Suprapubic skin (tissue), 4 donors: ENCODE results near the gene ARHGAP22. TPM values are rescaled to one million over a fixed set of nuclear protein-coding genes. Genes with fewer than 3 reads are reported as not detected.
A peak's percentile ranks its signal among the peaks of the same experiment; 100 is the strongest.

Experiments used
- DNase-seq, 2 donors: peaks; one replicate each; pipeline ENCODE4 v3.0.0-alpha.2; 2019; ENCODE audit warnings: low spot score in 2 of 2
- H3K27ac ChIP-seq: fragments of 200-600 bp; sonication (generic); one replicate; pipeline ENCODE4 v1.5.1; 2019
- H3K27me3 ChIP-seq: fragments of 200-600 bp; sonication (generic); one replicate; pipeline ENCODE4 v1.5.1; 2019
- H3K36me3 ChIP-seq: fragments of 200-600 bp; sonication (generic); one replicate; pipeline ENCODE4 v1.5.1; 2019
- H3K4me1 ChIP-seq: fragments of 200-600 bp; sonication (generic); one replicate; pipeline ENCODE4 v1.5.1; 2019
- H3K4me3 ChIP-seq: fragments of 200-600 bp; sonication (generic); one replicate; pipeline ENCODE4 v1.5.1; 2019; ENCODE audit warnings: mild to moderate bottlenecking
- H3K9me3 ChIP-seq: fragments of 200-600 bp; sonication (generic); one replicate; pipeline ENCODE4 v1.5.1; 2019
- CTCF ChIP-seq, 2 donors: fragments of 200-600 bp in 1 of 2; fragments of 450-650 bp in 1 of 2; sonication (generic) in 1 of 2; IDR thresholded peaks; one replicate each; pipeline ENCODE4 v1.5.1; 2016 to 2019; ENCODE audit warnings: antibody characterized with exemption in 2 of 2, mild to moderate bottlenecking in 1 of 2, moderate library complexity in 1 of 2
- EP300 ChIP-seq: sonication (generic); formaldehyde crosslinking; IDR thresholded peaks from one replicate; pipeline ENCODE4 v1.6.1; 2017; ENCODE audit warnings: antibody characterized with exemption
- POLR2A ChIP-seq, 2 donors: fragments of 450-650 bp; IDR thresholded peaks; one replicate each; pipeline ENCODE4 v1.6.1; 2017; ENCODE audit warnings: antibody characterized with exemption in 2 of 2, mild to moderate bottlenecking in 2 of 2, moderate library complexity in 2 of 2
- POLR2AphosphoS5 ChIP-seq, 3 donors: sonication (generic); formaldehyde crosslinking; IDR thresholded peaks; one replicate each; pipeline ENCODE4 v1.6.1; 2017; ENCODE audit warnings: antibody characterized with exemption in 3 of 3
- WGBS: methylation state at CpG from one replicate; pipeline ENCODE4 v1.1.5; 2018; 5-methylcytosine and 5-hydroxymethylcytosine counted together
- total RNA-seq, 4 donors: library from RNA; depleted of rRNA; stranded (reverse); fragments of >200 nt; gene quantifications; one replicate each; pipeline ENCODE4 v1.1.0, GENCODE V29; 2016

Gene ARHGAP22
- total RNA-seq, 4 donors from 2014 or later = 0.98 to 7.2 (median 2.2) TPM

GRCh38 chr10:48523212-48523819 is 81.6 kb downstream of the ARHGAP22 start:
- Histone ChIP-seq H3K36me3 (no peaks in the 10 kb centered on the region), H3K27ac (no peak overlapping the region), H3K27me3 (peaks cover 45% of the 10 kb centered on the region), H3K9me3 (no peaks in the 10 kb centered on the region), H3K4me3 (peak overlapping the region; percentile 51), H3K4me1 (peaks cover 16% of the 10 kb centered on the region)
- WGBS = 22% methylated on average over 10 of the region's 47 CpGs
- TF ChIP-seq POLR2A (IDR thresholded peaks at IDR 0.05) (no peak), POLR2AphosphoS5 (IDR thresholded peaks at IDR 0.05) (no peak), CTCF (IDR thresholded peaks at IDR 0.05) (no peak), EP300 (no peak)
- peak in 1 of 2 donors; percentile 78 for DNase-seq

- 92% methylated on average over 6 of the region's 7 CpGs for WGBS
- DNase-seq = peak in 1 of 2 donors; percentile 73
Observed at GRCh38 chr10:48522011-48522765, 82.7 kb downstream of the ARHGAP22 start.

GRCh38 chr10:48520594-48520993 is 84.3 kb downstream of the ARHGAP22 start:
- TF ChIP-seq POLR2AphosphoS5 (IDR thresholded peaks at IDR 0.05) (no peak), EP300 (no peak), CTCF (IDR thresholded peaks at IDR 0.05) (no peak), POLR2A (IDR thresholded peaks at IDR 0.05) (no peak)
- no peaks in the 10 kb centered on the region for H3K9me3 ChIP-seq
- H3K36me3 ChIP-seq = no peaks in the 10 kb centered on the region
- DNase-seq = peak in 1 of 2 donors; percentile 50
- no peak overlapping the region for H3K27ac ChIP-seq
- peaks cover 16% of the 10 kb centered on the region for H3K4me1 ChIP-seq
- H3K4me3 ChIP-seq = no peak overlapping the region
- 92% methylated on average over 7 of the region's 7 CpGs for WGBS
- peaks cover 45% of the 10 kb centered on the region for H3K27me3 ChIP-seq

More at GRCh38 chr10:48522011-48522765, 82.7 kb downstream of the ARHGAP22 start:
- no peak overlapping the region for H3K27ac ChIP-seq
- TF ChIP-seq EP300 = no peak
- TF ChIP-seq CTCF (IDR thresholded peaks at IDR 0.05) = no peak
- TF ChIP-seq POLR2A (IDR thresholded peaks at IDR 0.05) = no peak
- no peak for TF ChIP-seq POLR2AphosphoS5 (IDR thresholded peaks at IDR 0.05)
- no peaks in the 10 kb centered on the region for H3K36me3 ChIP-seq
- no peak overlapping the region for H3K4me3 ChIP-seq
- peaks cover 45% of the 10 kb centered on the region for H3K27me3 ChIP-seq
- H3K4me1 ChIP-seq = peaks cover 16% of the 10 kb centered on the region
- no peaks in the 10 kb centered on the region for H3K9me3 ChIP-seq

GRCh38 chr10:48520184-48520506 is 84.7 kb downstream of the ARHGAP22 start:
- TF ChIP-seq EP300 = no peak
- TF ChIP-seq POLR2A (IDR thresholded peaks at IDR 0.05) = no peak
- no peak for TF ChIP-seq CTCF (IDR thresholded peaks at IDR 0.05)
- no peak for TF ChIP-seq POLR2AphosphoS5 (IDR thresholded peaks at IDR 0.05)
- Histone ChIP-seq H3K4me1 (peaks cover 16% of the 10 kb centered on the region), H3K27me3 (peaks cover 45% of the 10 kb centered on the region), H3K36me3 (no peaks in the 10 kb centered on the region), H3K27ac (no peak overlapping the region), H3K9me3 (no peaks in the 10 kb centered on the region), H3K4me3 (no peak overlapping the region)
- whole genome bisulfite sequencing = 100% methylated on average over 1 of the region's 3 CpGs
- DNase-seq = peak in 1 of 2 donors; percentile 54

- no peaks in the 10 kb centered on the region for H3K9me3 ChIP-seq
- WGBS = 76% methylated on average over 11 of the region's 12 CpGs
- DNase-seq = peak in 1 of 2 donors; percentile 60
- H3K4me3 ChIP-seq = no peak overlapping the region
- H3K27ac ChIP-seq = no peak overlapping the region
- H3K4me1 ChIP-seq = peaks cover 16% of the 10 kb centered on the region
- peaks cover 42% of the 10 kb centered on the region for H3K27me3 ChIP-seq
- no peaks in the 10 kb centered on the region for H3K36me3 ChIP-seq
- no peak for TF ChIP-seq CTCF (IDR thresholded peaks at IDR 0.05)
- TF ChIP-seq POLR2AphosphoS5 (IDR thresholded peaks at IDR 0.05) = no peak
- no peak for TF ChIP-seq EP300
- TF ChIP-seq POLR2A (IDR thresholded peaks at IDR 0.05) = no peak
Observed at GRCh38 chr10:48519481-48520183, 85.2 kb downstream of the ARHGAP22 start.
